NCI-H460 (cell line): ENCODE measurements around the gene CCDC201. TPM values are rescaled to one million over a fixed set of nuclear protein-coding genes. Genes with fewer than 3 reads are reported as not detected.

Experiments
- DNase-seq: peaks from one replicate; pipeline ENCODE4 v3.0.0-alpha.2; 2016; ENCODE audit warnings: low read depth; ENCODE audit errors: extremely low read depth
- polyA plus RNA-seq: library from polyadenylated mRNA; depleted of rRNA; stranded (reverse); fragments of >200 nt; gene quantifications from 2 replicates; pipeline ENCODE4 v1.2.3, GENCODE V29; 2014; cell fraction: nucleus; rRNA removed
- total RNA-seq: library from RNA; depleted of rRNA; stranded (reverse); fragments of >200 nt; shearing (Covaris generic); gene quantifications from 2 replicates; pipeline ENCODE4 v1.2.3, GENCODE V29; 2014; rRNA removed

Gene CCDC201
- not detected in 2 replicates for total RNA-seq
- polyA plus RNA-seq = not detected in 2 replicates

- no peak for DNase-seq
These were observed at the start of gene CCDC201 for GRCh38 chr7:45873035-45873354. Gene CCDC201, minus strand, starts transcription at chr7:45873082. Its CDS starts 75 bp downstream, at chr7:45873007.

DNA sequence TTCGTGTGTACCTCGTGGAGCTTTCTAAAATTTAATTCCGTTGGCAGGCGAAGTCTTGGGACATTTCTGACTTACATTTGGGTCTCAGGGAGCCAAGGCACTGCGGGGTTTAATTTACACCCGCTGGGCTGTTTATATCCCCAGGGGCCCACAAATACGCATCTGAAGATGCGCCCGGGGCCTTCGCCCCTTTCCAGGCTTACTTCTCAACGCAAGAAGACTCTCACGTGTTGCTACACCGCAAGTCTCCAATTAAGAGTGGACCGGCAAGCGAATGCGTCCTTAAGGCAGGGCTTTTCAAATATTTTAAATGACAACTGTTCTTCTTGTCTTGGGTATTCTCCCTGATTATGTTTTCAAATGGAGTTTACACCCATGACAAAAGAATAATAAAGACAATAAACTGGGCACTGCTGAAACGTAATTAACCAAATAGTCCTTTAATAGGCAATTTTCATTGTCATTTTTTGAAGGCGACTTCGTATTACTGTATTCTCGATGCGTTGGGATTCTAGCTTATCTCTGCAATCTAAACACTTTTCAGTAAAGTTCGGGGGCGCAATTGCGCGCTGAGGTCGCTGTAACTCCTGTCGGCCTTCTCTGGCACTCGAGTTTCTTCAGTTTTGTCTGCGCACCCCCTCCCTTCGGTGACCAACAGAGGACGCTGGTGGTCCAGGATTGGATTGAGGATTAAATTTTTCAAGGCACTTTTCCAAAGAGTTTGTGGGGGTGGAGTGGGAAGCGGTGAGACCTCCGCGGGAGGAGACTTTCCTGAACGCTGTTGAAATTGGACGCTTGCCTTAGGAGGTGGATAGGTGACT lies 49.0 kb upstream of the CCDC201 start:
- peak; percentile 84 for DNase-seq

DNA sequence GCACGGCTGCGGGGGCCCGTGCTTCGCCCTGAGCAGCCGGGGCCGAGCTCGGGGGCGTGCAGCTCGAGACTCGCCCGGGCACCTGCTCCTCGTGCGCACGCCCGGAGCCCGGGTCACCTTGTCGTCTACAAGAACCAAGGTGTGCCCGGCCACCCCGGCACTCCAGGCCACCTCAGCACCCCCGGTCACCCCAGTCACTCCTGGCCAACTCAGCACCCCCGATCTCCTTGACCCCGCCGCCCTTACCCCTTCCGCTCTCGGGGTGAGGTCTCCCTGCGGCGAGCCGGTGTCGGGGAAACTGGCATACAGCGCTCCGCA lies 48.5 kb upstream of the CCDC201 start:
- DNase-seq = no peak

DNA sequence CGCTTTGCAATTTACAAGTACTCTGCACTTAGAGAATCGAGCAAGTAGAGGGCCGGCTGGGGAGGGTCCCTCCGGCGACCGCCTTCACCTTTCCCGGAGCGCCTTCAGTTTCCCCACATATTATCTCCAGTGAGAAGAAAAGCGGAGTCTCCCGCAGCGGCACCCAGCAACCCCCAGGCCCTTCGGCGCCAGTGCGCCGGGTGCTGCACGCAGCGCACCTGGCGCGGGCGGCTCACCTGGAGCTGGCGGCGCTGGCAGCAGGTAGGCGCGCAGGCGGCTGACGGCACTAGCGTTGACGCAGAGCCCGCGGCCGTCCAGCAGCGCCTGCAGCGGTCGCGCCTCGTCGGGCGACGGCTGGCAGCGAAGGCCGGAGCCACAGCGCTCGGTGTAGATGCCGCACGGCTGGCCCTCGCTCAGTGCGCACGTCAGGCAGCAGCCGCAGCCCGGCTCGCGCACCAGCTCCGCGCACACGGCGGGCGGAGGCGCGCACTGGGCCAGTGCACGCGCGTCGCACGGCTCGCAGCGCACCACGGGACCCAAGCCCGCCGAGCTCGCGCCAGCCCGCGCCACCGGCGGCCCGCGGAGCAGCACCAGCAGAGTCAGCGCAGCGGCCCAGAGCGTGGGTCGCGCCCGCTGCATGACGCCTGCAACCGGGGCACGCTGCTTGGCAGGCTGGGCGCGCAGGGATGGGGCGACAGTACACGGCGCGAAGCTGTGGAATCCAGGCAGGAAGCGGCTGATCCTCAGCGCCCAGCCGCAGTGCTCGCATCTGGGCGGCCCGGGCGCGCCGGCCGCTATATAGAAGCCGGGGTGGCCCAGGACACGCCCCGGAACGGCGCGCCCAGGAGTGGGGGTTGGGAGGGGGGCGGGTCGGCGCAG lies 47.9 kb upstream of the CCDC201 start, which contains the start of gene IGFBP3:
Gene IGFBP3 (minus strand): TSS at position 771 of the 879 bp plus-strand sequence. CDS start 132 bp downstream, at position 639.
- peak; percentile 67 for DNase-seq

GRCh38 chr7:45919993-45920459 lies 47.1 kb upstream of the CCDC201 start:
- no peak for DNase-seq

- no peak for DNase-seq
These were observed 46.4 kb upstream of the CCDC201 start for GRCh38 chr7:45919231-45919784.

GRCh38 chr7:45918556-45918955 lies 45.7 kb upstream of the CCDC201 start:
- no peak for DNase-seq

DNA sequence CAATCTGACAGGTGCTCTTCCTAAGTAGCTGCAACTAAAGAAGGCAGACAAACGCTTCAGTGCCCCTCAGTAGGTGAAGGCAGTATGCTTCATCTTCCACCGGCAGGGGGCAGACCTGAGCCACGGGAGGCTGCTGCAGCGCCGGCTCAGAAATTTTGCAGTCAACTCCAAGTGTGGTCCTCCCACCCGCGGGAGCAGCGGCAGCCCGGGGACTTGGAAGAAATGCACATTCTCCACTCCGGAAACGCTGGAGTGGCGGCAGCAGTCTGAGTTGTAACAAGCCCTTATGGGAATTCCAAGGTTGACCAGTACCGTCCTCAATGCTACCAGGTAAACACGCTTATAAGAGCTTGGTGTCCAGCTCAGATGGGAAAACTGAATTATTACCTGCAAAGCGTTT lies 44.8 kb upstream of the CCDC201 start:
- DNase-seq = peak; percentile 63

DNA sequence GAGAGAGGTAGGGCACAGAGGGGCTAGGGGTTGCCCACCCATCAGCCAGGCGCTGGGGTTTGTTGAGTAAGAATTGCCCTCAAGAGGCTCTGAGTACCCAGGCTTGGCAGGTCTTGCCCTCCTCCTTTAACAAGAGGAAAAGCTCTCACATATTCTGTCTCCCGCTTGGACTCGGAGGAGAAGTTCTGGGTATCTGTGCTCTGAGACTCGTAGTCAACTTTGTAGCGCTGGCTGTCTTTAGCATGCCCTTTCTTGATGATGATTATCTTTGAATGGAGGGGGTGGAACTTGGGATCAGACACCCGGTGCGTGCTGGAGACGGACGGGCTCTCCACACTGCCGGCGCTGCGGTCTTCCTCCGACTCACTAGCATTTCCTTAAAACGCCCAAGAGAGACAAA lies 44.2 kb upstream of the CCDC201 start:
- no peak for DNase-seq

DNA sequence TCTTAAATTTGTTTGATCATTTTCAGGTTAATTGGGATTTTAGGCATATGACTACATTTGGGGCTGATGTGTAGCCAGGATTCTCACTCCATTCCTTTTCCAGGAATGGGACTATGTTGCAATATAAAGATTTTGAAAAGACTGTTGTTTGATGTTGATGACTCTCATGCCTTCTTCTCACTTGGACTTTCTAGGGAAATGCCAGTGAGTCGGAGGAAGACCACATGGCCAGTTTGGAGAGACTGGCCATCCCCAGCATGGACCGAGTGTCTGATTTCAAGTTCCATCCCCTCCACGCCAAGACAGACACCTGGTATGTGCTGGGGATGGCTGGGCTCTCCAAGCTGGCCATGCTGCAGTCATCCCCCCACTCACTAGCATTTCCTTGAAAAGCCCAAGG lies 42.7 kb upstream of the CCDC201 start:
- no peak for DNase-seq

- DNase-seq = no peak
These were observed 42.0 kb upstream of the CCDC201 start for GRCh38 chr7:45914911-45915310.

DNA sequence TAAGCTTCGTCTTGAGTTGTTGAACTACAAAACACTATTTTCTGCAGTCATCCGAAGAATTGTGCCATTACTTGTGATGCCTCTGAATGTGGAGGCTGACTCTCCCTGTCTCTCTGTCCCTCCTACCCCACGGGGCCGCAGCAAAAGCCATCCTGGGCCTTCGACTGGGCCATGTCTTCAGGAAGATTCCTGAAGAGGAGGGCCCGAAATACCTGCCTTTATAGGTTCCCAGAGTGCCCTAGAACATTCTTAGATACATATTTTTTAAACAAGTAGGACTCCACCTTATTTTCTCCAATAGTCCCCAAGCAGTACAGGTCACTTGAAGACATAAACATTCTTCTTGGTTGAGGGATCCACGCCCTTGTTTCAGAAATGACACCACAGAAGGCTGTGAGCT lies 40.1 kb upstream of the CCDC201 start:
- DNase-seq = no peak

DNA sequence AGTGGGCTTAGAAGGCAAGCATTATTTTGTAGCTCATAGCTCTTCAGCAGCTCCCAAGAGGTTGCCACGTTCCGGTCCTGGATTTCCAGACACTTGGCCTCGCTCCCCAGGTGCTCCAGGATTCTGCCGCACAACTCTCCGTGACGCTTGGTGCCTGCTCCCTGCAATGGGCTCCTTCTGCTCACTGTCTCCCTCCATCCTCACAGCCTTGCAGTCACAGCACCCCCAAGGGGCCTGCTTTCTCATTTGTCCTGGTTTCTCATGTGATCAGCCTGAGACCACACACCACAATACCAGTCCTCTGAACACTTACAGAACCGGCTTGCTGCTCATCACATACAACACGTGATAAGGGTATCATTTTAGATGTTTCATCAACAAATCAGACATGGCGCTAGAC lies 38.4 kb upstream of the CCDC201 start:
- DNase-seq = no peak

DNA sequence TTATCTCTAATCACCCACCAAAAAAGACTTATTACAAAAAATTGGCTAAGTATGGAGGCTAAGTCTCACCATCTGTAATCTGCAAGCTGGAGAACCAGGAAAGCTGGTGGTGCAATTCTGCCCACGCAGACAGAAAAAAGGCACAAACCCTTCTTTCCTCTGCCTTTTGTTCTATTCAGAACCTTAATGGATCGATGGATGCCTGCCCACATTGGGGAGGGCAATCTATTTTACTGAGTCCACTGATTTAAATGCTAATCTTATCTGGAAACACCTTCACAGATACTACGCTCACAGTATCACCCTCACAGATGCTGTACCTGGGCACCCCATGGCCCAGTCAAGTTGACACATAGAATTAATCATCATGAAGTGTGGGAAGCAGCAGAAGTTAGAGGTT lies 38.0 kb upstream of the CCDC201 start:
- DNase-seq = no peak

GRCh38 chr7:45909561-45909960 lies 36.7 kb upstream of the CCDC201 start:
- no peak for DNase-seq

DNA sequence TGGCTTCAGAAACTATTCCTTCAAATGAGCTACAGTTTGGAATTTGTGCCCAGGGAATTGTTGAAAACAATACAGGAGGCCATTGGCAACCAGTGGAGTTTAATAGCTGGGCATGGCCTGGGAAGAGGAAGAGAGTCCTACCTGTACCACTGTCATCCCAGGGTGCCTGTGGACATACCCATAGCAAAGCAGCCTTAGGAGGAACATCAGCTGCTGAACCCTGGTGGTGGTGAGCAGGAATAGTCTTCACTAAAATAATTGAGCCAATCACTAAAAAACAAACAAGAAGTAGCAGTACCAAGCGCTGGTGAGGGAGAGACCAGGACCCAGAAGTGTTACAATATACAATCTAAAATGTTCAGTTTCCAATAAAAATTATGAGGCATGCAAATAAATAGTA lies 29.9 kb upstream of the CCDC201 start:
- DNase-seq = no peak

- no peak for DNase-seq
These were observed 28.7 kb upstream of the CCDC201 start for GRCh38 chr7:45901566-45901965.

- DNase-seq = no peak
These were observed 25.3 kb upstream of the CCDC201 start for GRCh38 chr7:45898222-45898621.

DNA sequence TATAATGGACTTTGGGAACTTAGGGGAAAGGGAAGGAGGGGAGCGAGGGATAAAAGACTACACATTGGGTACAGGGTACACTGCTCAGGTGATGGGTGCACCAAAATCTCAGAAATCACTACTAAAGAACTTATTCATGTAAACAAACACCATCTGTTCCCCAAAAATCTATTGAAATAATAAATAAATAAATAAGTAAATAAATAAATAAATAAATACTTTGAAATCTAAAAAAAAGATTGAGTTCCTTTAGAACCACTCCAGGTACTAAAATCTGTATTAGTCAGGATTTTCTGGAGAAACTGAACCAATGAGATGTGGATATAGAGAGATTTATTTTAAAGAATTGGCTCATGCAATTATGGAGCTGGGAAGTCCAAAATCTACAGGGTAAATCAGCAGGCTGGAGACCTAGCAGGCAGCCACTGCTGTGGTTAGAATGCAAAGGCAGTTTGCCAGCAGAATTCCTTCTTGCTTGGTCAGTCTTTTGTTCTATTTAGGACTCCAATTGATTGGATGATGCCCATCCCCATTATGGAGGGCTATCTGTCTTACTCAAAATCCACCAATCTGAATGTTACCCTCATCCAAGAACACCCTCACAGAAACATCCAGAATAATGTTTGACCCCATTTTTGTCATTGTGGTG lies 24.3 kb upstream of the CCDC201 start:
- DNase-seq = no peak

DNA sequence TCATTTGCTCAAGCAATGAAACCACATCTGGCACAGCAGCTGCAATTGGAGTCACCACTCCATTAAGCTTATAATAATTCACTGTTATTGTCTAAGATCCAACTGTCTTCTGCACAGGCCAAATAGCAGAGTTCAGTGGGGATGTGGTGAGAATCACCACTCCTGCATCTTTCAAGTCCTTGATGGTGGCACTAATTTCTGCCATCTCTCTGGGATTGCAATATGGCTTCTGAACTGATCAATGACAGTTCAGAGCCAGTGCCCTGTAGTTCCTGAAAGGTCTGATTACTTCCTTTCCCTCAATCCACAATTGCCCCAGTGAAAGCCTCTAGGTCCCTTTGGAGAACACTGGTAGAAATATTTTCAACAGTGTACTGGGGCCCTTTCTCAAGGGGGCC lies 21.8 kb upstream of the CCDC201 start:
- DNase-seq = no peak
